SU-DHL-6 (cell line): ENCODE data around the gene ASTN2.

Experiments used
- EZH2phosphoT487 ChIP-seq: fragments of 200-600 bp; sonication (generic), shearing (Covaris generic); conservative IDR thresholded peaks from 2 replicates; pipeline ENCODE4 v1.6.1; 2018; ENCODE audit warnings: mild to moderate bottlenecking, antibody characterized with exemption, low read length, moderate library complexity, mixed read lengths
- TF ChIP-seq, protein P1 (sequence below): fragments of 200-600 bp; sonication (generic); IDR thresholded peaks from one replicate; pipeline ENCODE4 v1.5.1; 2017; ENCODE audit warnings: antibody characterized with exemption, mild to moderate bottlenecking, low read length, moderate library complexity; ENCODE audit not compliant: insufficient read depth, poor library complexity, severe bottlenecking

DNA sequence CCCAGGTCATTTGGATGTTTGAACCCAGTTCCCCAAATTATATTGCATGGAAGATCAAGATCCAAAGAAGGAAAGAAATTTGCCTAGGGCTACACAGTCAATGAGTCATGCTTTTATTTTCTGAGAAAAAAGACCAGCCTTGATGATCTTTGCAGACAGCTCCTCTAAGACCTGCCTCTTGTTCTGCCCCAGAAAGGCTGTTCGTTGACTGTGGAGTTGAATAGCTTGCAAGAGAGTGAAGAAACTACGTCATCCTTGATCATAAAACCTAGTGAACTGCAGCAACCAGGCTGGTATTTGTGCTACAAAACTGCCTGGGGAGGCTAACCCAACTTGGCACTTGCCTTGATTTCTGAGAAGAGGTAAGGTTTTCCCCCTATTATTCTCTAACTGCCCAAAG is 997.4 kb downstream of the ASTN2 start:
- TF ChIP-seq, protein P1, sequence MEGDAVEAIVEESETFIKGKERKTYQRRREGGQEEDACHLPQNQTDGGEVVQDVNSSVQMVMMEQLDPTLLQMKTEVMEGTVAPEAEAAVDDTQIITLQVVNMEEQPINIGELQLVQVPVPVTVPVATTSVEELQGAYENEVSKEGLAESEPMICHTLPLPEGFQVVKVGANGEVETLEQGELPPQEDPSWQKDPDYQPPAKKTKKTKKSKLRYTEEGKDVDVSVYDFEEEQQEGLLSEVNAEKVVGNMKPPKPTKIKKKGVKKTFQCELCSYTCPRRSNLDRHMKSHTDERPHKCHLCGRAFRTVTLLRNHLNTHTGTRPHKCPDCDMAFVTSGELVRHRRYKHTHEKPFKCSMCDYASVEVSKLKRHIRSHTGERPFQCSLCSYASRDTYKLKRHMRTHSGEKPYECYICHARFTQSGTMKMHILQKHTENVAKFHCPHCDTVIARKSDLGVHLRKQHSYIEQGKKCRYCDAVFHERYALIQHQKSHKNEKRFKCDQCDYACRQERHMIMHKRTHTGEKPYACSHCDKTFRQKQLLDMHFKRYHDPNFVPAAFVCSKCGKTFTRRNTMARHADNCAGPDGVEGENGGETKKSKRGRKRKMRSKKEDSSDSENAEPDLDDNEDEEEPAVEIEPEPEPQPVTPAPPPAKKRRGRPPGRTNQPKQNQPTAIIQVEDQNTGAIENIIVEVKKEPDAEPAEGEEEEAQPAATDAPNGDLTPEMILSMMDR, result no peak
- no peak for TF ChIP-seq EZH2phosphoT487
